ENCODE results near the gene CADPS. TPM values are rescaled to one million over a fixed set of nuclear protein-coding genes. Genes with fewer than 3 reads are reported as not detected.

CADPS gene
- total RNA-seq, 1 donor from 2014 or later = 1.3 TPM

DNA sequence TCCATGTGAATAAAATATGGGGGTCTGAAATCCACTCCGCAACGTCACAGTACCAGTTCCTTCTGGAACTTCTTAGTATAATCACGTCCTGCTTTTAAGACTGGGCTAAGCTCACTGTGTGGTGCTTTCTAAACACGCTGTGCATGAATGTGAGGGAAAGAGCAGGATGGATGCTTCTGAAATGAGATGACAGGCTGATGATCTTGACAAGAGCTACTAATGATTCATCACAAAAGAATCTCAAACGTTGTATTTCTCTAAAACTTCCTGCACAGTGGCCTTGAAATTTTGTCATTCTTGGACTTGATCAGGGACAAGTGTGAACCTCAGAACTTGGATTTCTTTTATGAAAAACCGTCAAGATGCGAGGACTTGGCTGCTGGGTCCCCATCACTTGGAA, 221.4 kb downstream of the CADPS start:
- TF ChIP-seq, protein P1, sequence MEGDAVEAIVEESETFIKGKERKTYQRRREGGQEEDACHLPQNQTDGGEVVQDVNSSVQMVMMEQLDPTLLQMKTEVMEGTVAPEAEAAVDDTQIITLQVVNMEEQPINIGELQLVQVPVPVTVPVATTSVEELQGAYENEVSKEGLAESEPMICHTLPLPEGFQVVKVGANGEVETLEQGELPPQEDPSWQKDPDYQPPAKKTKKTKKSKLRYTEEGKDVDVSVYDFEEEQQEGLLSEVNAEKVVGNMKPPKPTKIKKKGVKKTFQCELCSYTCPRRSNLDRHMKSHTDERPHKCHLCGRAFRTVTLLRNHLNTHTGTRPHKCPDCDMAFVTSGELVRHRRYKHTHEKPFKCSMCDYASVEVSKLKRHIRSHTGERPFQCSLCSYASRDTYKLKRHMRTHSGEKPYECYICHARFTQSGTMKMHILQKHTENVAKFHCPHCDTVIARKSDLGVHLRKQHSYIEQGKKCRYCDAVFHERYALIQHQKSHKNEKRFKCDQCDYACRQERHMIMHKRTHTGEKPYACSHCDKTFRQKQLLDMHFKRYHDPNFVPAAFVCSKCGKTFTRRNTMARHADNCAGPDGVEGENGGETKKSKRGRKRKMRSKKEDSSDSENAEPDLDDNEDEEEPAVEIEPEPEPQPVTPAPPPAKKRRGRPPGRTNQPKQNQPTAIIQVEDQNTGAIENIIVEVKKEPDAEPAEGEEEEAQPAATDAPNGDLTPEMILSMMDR (IDR thresholded peaks at IDR 0.05; ENCODE audit: insufficient read depth, low read length, severe bottlenecking) = no peak
- no peak for FAIRE-seq
- DNase-seq (ENCODE audit: low read depth) = no peak
- Histone ChIP-seq H3K36me3 (ENCODE audit: control insufficient read depth, insufficient read depth, low read length) (no peaks in the 10 kb centered on the region), H3K4me3 (ENCODE audit: low read depth, low read length) (no peak overlapping the region), H3K27me3 (ENCODE audit: control insufficient read depth, insufficient read depth, low read length) (no peaks in the 10 kb centered on the region)

DNA sequence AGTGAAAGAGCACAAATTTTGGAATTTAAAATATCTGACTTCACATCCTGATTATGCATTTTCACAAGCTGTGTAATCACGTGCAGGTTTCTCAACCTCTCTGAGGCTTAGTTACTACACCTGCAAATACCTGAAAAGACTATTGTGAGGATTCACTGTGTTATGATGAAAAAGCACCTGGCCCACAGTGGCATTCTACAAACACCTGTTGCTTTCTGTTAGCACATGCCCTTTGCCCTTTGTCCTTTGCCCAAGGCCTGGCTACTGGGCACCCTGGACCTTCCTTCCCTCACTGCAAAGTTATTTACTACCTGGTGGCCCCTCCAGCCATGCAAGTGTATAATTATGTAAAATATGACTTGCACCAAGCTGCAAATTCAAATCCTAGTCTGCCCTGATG, 227.5 kb downstream of the CADPS start:
- TF ChIP-seq, protein P1 (IDR thresholded peaks at IDR 0.05; ENCODE audit: insufficient read depth, low read length, severe bottlenecking) = no peak
- DNase-seq (ENCODE audit: low read depth) = no peak
- Histone ChIP-seq H3K36me3 (ENCODE audit: control insufficient read depth, insufficient read depth, low read length) (no peaks in the 10 kb centered on the region), H3K27me3 (ENCODE audit: control insufficient read depth, insufficient read depth, low read length) (no peaks in the 10 kb centered on the region), H3K4me3 (ENCODE audit: low read depth, low read length) (no peak overlapping the region)
- FAIRE-seq = no peak

GRCh38 chr3:62644493-62644892, 230.7 kb downstream of the CADPS start:
- no peak for FAIRE-seq

DNA sequence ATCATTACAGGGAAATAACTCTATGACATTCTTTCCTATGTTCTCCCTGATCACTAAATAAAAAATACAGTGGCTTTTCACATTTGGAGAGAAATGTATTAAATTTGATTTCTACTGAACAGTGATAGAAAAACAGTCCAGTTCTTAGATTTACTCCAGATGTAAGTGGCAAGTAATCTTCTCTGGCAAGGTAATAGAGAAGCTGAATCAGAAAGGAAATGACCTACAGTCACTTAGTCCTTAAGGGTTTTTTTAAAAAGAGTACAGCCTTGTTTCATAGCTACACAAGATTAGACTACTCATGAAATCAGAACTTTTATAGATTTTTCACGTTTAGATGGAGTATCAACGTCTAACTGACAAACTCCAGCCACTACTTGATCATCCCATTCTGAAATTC, 236.9 kb downstream of the CADPS start:
- FAIRE-seq = no peak
- H3K27me3 ChIP-seq (ENCODE audit: control insufficient read depth, insufficient read depth, low read length) = peaks cover 2% of the 10 kb centered on the region
- no peaks in the 10 kb centered on the region for H3K36me3 ChIP-seq (ENCODE audit: control insufficient read depth, insufficient read depth, low read length)
- DNase-seq (ENCODE audit: low read depth) = no peak
- H3K4me3 ChIP-seq (ENCODE audit: low read depth, low read length) = no peak overlapping the region
- TF ChIP-seq, protein P1 (IDR thresholded peaks at IDR 0.05; ENCODE audit: insufficient read depth, low read length, severe bottlenecking) = no peak

More at GRCh38 chr3:62644493-62644892, 230.7 kb downstream of the CADPS start:
- DNase-seq (ENCODE audit: low read depth) = no peak
- TF ChIP-seq, protein P1 (IDR thresholded peaks at IDR 0.05; ENCODE audit: insufficient read depth, low read length, severe bottlenecking) = no peak
- Histone ChIP-seq H3K36me3 (ENCODE audit: control insufficient read depth, insufficient read depth, low read length) (no peaks in the 10 kb centered on the region), H3K27me3 (ENCODE audit: control insufficient read depth, insufficient read depth, low read length) (no peaks in the 10 kb centered on the region), H3K4me3 (ENCODE audit: low read depth, low read length) (no peak overlapping the region)

DNA sequence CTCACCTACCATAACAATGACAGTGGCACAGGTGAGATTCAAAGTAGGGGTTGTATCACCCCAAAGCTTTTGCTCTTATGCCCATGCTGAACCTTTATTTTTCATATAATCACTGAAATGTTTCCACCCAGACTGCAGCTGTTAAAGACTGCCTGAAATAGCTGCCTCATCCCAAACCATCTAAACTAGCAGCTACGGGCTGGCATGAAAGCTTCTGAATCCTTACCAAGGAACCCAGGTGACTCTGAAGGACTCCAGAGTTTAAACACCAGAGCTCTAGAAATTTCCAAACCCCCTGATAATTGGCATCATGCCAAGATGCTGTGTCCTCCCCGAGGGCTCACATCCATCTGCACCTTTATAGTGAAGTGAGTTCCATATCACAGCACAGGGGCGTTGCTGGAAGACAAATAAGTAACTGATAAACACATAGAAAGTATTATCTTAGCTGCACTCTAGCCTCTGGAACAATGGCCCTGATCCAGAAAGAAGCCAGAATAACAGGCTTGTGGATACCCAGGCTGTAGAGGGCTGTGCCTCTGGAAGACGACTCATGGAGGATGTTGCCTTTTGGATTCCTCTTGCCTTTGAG, 238.9 kb downstream of the CADPS start:
- TF ChIP-seq, protein P1 (IDR thresholded peaks at IDR 0.05; ENCODE audit: insufficient read depth, low read length, severe bottlenecking) = no peak
- FAIRE-seq (no peak), DNase-seq (ENCODE audit: low read depth) (peak; percentile 12)
- no peak overlapping the region for H3K4me3 ChIP-seq (ENCODE audit: low read depth, low read length)
- H3K27me3 ChIP-seq (ENCODE audit: control insufficient read depth, insufficient read depth, low read length) = peaks cover 4% of the 10 kb centered on the region
- H3K36me3 ChIP-seq (ENCODE audit: control insufficient read depth, insufficient read depth, low read length) = no peaks in the 10 kb centered on the region

All from bronchial epithelial cell (primary cell).